OCI-LY7 (cell line): ENCODE results near the gene TNNT1.

Experiments used
- EZH2phosphoT487 ChIP-seq: fragments of 200-600 bp; sonication (generic); IDR thresholded peaks from 2 replicates; pipeline ENCODE4 v1.6.1; 2018; ENCODE audit warnings: low read depth, borderline replicate concordance, mild to moderate bottlenecking, mixed run types, antibody characterized with exemption, low read length, moderate library complexity, mixed read lengths
- TF ChIP-seq, protein P1 (sequence below): fragments of 200-600 bp; sonication (generic); conservative IDR thresholded peaks from 2 replicates; pipeline ENCODE4 v1.5.1; 2014; ENCODE audit warnings: mild to moderate bottlenecking, antibody characterized with exemption, low read length, moderate library complexity, mixed read lengths

GRCh38 chr19:55147545-55148251, 1.3 kb downstream of the TNNT1 start:
- TF ChIP-seq, protein P1, sequence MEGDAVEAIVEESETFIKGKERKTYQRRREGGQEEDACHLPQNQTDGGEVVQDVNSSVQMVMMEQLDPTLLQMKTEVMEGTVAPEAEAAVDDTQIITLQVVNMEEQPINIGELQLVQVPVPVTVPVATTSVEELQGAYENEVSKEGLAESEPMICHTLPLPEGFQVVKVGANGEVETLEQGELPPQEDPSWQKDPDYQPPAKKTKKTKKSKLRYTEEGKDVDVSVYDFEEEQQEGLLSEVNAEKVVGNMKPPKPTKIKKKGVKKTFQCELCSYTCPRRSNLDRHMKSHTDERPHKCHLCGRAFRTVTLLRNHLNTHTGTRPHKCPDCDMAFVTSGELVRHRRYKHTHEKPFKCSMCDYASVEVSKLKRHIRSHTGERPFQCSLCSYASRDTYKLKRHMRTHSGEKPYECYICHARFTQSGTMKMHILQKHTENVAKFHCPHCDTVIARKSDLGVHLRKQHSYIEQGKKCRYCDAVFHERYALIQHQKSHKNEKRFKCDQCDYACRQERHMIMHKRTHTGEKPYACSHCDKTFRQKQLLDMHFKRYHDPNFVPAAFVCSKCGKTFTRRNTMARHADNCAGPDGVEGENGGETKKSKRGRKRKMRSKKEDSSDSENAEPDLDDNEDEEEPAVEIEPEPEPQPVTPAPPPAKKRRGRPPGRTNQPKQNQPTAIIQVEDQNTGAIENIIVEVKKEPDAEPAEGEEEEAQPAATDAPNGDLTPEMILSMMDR, result no peak
- no peak for TF ChIP-seq EZH2phosphoT487
